Hepatocyte (in vitro differentiated cells): Measurements from ENCODE around the gene TEX101.

ENCODE experiments used
- EZH2 ChIP-seq: fragments of 200-600 bp; sonication (generic); IDR thresholded peaks from 2 replicates; pipeline ENCODE4 v1.6.1; 2016; ENCODE audit warnings: antibody characterized with exemption, mild to moderate bottlenecking, borderline replicate concordance
- EZH2phosphoT487 ChIP-seq: fragments of 200-600 bp; sonication (generic); IDR thresholded peaks from one replicate; pipeline ENCODE4 v1.6.1; 2018; ENCODE audit warnings: antibody characterized with exemption, mild to moderate bottlenecking, low read depth, moderate library complexity; ENCODE audit not compliant: unreplicated experiment, severe bottlenecking
- TF ChIP-seq, protein P1 (sequence below): fragments of 200-600 bp; sonication (generic); IDR thresholded peaks from 2 replicates; pipeline ENCODE4 v1.5.1; 2016; ENCODE audit warnings: antibody characterized with exemption, mild to moderate bottlenecking; ENCODE audit not compliant: poor library complexity

DNA sequence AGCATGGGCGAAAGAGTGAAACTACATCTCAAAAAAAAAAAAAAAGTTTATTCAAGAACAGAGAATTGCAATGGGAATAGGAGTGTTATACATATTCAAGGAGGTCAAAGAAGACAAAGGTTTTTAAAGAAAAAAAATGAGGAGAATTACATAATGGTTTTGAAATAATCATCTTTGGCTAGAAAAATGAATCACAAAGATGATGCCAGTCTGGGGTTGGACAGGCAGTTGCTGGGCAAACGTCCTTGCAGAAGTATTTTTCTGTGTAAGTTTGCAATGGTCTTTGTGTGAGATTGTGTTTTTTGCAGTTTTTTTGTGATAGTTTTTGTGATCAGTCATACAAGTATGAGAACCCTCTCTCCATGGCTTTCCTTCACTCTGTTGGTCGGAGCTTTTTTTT, 27.0 kb downstream of the TEX101 start:
- TF ChIP-seq, protein P1, sequence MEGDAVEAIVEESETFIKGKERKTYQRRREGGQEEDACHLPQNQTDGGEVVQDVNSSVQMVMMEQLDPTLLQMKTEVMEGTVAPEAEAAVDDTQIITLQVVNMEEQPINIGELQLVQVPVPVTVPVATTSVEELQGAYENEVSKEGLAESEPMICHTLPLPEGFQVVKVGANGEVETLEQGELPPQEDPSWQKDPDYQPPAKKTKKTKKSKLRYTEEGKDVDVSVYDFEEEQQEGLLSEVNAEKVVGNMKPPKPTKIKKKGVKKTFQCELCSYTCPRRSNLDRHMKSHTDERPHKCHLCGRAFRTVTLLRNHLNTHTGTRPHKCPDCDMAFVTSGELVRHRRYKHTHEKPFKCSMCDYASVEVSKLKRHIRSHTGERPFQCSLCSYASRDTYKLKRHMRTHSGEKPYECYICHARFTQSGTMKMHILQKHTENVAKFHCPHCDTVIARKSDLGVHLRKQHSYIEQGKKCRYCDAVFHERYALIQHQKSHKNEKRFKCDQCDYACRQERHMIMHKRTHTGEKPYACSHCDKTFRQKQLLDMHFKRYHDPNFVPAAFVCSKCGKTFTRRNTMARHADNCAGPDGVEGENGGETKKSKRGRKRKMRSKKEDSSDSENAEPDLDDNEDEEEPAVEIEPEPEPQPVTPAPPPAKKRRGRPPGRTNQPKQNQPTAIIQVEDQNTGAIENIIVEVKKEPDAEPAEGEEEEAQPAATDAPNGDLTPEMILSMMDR = no peak
- no peak for TF ChIP-seq EZH2
- TF ChIP-seq EZH2phosphoT487 = no peak
